Measurements from ENCODE around the gene HOXB5.

HOXB5 gene

GRCh38 chr17:48594538-48595277 lies 1.1 kb upstream of the HOXB5 start:
- no peaks in the 10 kb centered on the region for H4K20me1 ChIP-seq (ENCODE audit: insufficient read depth, low read length)
- no peak for DNase-seq
- H3K9ac ChIP-seq (ENCODE audit: low read depth, low read length): no peak overlapping the region
- H3K27ac ChIP-seq (ENCODE audit: low read length): no peak overlapping the region
- ATAC-seq (ENCODE audit: insufficient read depth, low read depth): no peak
- H3K27me3 ChIP-seq (ENCODE audit: insufficient read depth, low read length, poor library complexity): peaks cover 8% of the 10 kb centered on the region
- H3K79me2 ChIP-seq (ENCODE audit: insufficient read depth, low read length): no peaks in the 10 kb centered on the region
- no peak overlapping the region for H3K4me2 ChIP-seq (ENCODE audit: insufficient read depth, low read length)
- TF ChIP-seq EZH2 (IDR thresholded peaks at IDR 0.05; ENCODE audit: borderline replicate concordance, low read depth, low read length, severe bottlenecking) (no peak), CTCF (IDR thresholded peaks at IDR 0.05; ENCODE audit: borderline replicate concordance, extremely low read depth, low read length, poor library complexity, severe bottlenecking) (no peak)
- no peak overlapping the region for H2AFZ ChIP-seq (ENCODE audit: low read depth, low read length)
- H3K9me3 ChIP-seq (ENCODE audit: insufficient read depth, low read length, severe bottlenecking): no peaks in the 10 kb centered on the region
- H3K36me3 ChIP-seq (ENCODE audit: insufficient read depth, low read length): no peaks in the 10 kb centered on the region
- H3K4me1 ChIP-seq (ENCODE audit: insufficient read depth, low read length): no peaks in the 10 kb centered on the region
- no peak overlapping the region for H3K4me3 ChIP-seq (ENCODE audit: low read depth in 1 of 2, low read length in 2 of 2)

- TF ChIP-seq CTCF (IDR thresholded peaks at IDR 0.05; ENCODE audit: borderline replicate concordance, extremely low read depth, low read length, poor library complexity, severe bottlenecking): peak; percentile 80
- no peak for TF ChIP-seq EZH2 (IDR thresholded peaks at IDR 0.05; ENCODE audit: borderline replicate concordance, low read depth, low read length, severe bottlenecking)
- DNase-seq (peak; percentile 63), ATAC-seq (ENCODE audit: insufficient read depth, low read depth) (peak; percentile 79)
- H2AFZ ChIP-seq (ENCODE audit: low read depth, low read length): no peak overlapping the region
- H3K4me2 ChIP-seq (ENCODE audit: insufficient read depth, low read length): no peak overlapping the region
- peaks cover 15% of the 10 kb centered on the region for H3K27me3 ChIP-seq (ENCODE audit: insufficient read depth, low read length, poor library complexity)
- H4K20me1 ChIP-seq (ENCODE audit: insufficient read depth, low read length): no peaks in the 10 kb centered on the region
- H3K27ac ChIP-seq (ENCODE audit: low read length): no peak overlapping the region
- H3K36me3 ChIP-seq (ENCODE audit: insufficient read depth, low read length): no peaks in the 10 kb centered on the region
- H3K4me3 ChIP-seq (ENCODE audit: low read depth in 1 of 2, low read length in 2 of 2): no peak overlapping the region
- no peak overlapping the region for H3K9ac ChIP-seq (ENCODE audit: low read depth, low read length)
- H3K9me3 ChIP-seq (ENCODE audit: insufficient read depth, low read length, severe bottlenecking): no peaks in the 10 kb centered on the region
- no peaks in the 10 kb centered on the region for H3K4me1 ChIP-seq (ENCODE audit: insufficient read depth, low read length)
- no peaks in the 10 kb centered on the region for H3K79me2 ChIP-seq (ENCODE audit: insufficient read depth, low read length)
Measured at GRCh38 chr17:48593840-48594537, 410 bp upstream of the HOXB5 start.

GRCh38 chr17:48592577-48592976 lies 1.0 kb downstream of the HOXB5 start:
- Histone ChIP-seq H3K4me1 (ENCODE audit: insufficient read depth, low read length) (peaks cover 2% of the 10 kb centered on the region; the same call in 1 of the 2 replicates), H3K27me3 (ENCODE audit: insufficient read depth, low read length, poor library complexity) (peaks cover 29% of the 10 kb centered on the region), H3K27ac (ENCODE audit: low read length) (no peak overlapping the region), H3K9ac (ENCODE audit: low read depth, low read length) (no peak overlapping the region), H3K79me2 (ENCODE audit: insufficient read depth, low read length) (no peaks in the 10 kb centered on the region), H3K4me2 (ENCODE audit: insufficient read depth, low read length) (no peak overlapping the region), H2AFZ (ENCODE audit: low read depth, low read length) (no peak overlapping the region), H4K20me1 (ENCODE audit: insufficient read depth, low read length) (no peaks in the 10 kb centered on the region; the same call in 1 of the 2 replicates), H3K4me3 (ENCODE audit: low read depth in 1 of 2, low read length in 2 of 2) (no peak overlapping the region), H3K9me3 (ENCODE audit: insufficient read depth, low read length, severe bottlenecking) (no peaks in the 10 kb centered on the region), H3K36me3 (ENCODE audit: insufficient read depth, low read length) (no peaks in the 10 kb centered on the region)
- ATAC-seq (ENCODE audit: insufficient read depth, low read depth) (no peak), DNase-seq (no peak)
- no peak for TF ChIP-seq CTCF (IDR thresholded peaks at IDR 0.05; ENCODE audit: borderline replicate concordance, extremely low read depth, low read length, poor library complexity, severe bottlenecking)
- TF ChIP-seq EZH2 (IDR thresholded peaks at IDR 0.05; ENCODE audit: borderline replicate concordance, low read depth, low read length, severe bottlenecking): no peak

All from DND-41 (cell line).